CD4-positive, alpha-beta T cell (primary cell): ENCODE measurements around the gene CDKN3. TPM values are rescaled to one million over a fixed set of nuclear protein-coding genes. Genes with fewer than 3 reads are reported as not detected.

Experiments used
- ATAC-seq: fragments of 200-7000 bp; cut with Tn5 transposase; one replicate; pipeline ENCODE4 v1.10.0; 2022; ENCODE audit warnings: mild to moderate bottlenecking; ENCODE audit not compliant: poor library complexity
- CTCF ChIA-PET: fragments of 350-600 bp; sonication (Branson Sonifier 250); formaldehyde crosslinking; loops from one replicate; lab custom pipeline; 2021; ENCODE audit warnings: antibody characterized with exemption, inconsistent platforms; lab: Charles Lee
- POLR2A ChIA-PET: fragments of 350-600 bp; sonication (Branson Sonifier 250); formaldehyde crosslinking; loops from one replicate; lab custom pipeline; 2021; ENCODE audit warnings: antibody characterized with exemption, inconsistent platforms; lab: Charles Lee
- DNase-seq, 14 experiments: peaks; one replicate each; pipeline ENCODE4 v3.0.0-alpha.2; 2013 to 2020; ENCODE audit warnings: mixed read lengths in 2 of 14
- H3K27ac ChIP-seq, 2 donors: one replicate each; pipeline versions ENCODE4 v1.5.1 to v1.7.0; 2013; ENCODE audit warnings: low read length in 2 of 2, low read depth in 1 of 2, mild to moderate bottlenecking in 1 of 2
- H3K27me3 ChIP-seq, 2 experiments: 1 replicate in 1 of 2; 2 replicates in 1 of 2; pipeline versions ENCODE4 v1.6.1 to v1.7.0; 2013; ENCODE audit warnings: low read length in 2 of 2, control low read depth in 1 of 2, mild to moderate bottlenecking in 1 of 2, moderate library complexity in 1 of 2; ENCODE audit not compliant: insufficient read depth in 2 of 2, control insufficient read depth in 1 of 2
- H3K36me3 ChIP-seq: one replicate; pipeline ENCODE4 v1.6.1; 2013; ENCODE audit warnings: low read length, control low read depth; ENCODE audit not compliant: insufficient read depth
- H3K4me1 ChIP-seq: one replicate; pipeline ENCODE4 v1.6.1; 2013; ENCODE audit warnings: low read length, control low read depth; ENCODE audit not compliant: insufficient read depth
- H3K4me3 ChIP-seq: one replicate; pipeline ENCODE4 v1.5.1; 2013; ENCODE audit warnings: mild to moderate bottlenecking, low read length, moderate library complexity
- H3K9me3 ChIP-seq, 2 experiments: 1 replicate in 1 of 2; 2 replicates in 1 of 2; pipeline versions ENCODE4 v1.6.1 to v1.7.0; 2013; ENCODE audit warnings: low read length in 2 of 2, mild to moderate bottlenecking in 2 of 2, control low read depth in 1 of 2, moderate library complexity in 1 of 2; ENCODE audit not compliant: control insufficient read depth in 1 of 2, insufficient read depth in 1 of 2
- H3K27ac Mint-ChIP-seq: one replicate; pipeline ENCODE4 v1.8.0; 2020; ENCODE audit warnings: mixed read lengths
- H3K27me3 Mint-ChIP-seq: one replicate; pipeline ENCODE4 v1.8.0; 2021; ENCODE audit warnings: mixed read lengths
- H3K36me3 Mint-ChIP-seq: one replicate; pipeline ENCODE4 v1.8.0; 2021; ENCODE audit warnings: low read depth, mixed read lengths
- H3K4me1 Mint-ChIP-seq: one replicate; pipeline ENCODE4 v1.8.0; 2021; ENCODE audit warnings: low read depth, mixed read lengths
- H3K4me3 Mint-ChIP-seq: one replicate; pipeline ENCODE4 v1.8.0; 2020; ENCODE audit warnings: mild to moderate bottlenecking, mixed read lengths
- H3K9me3 Mint-ChIP-seq: one replicate; pipeline ENCODE4 v1.8.0; 2020; ENCODE audit warnings: mixed read lengths
- CTCF ChIP-seq: fragments of 200-600 bp; IDR thresholded peaks from one replicate; pipeline ENCODE4 v1.8.0; 2022; ENCODE audit warnings: antibody characterized with exemption, mild to moderate bottlenecking
- intact Hi-C, 2 experiments: fragments of 100-400 bp; cut with DNase I in 1 of 2; cut with micrococcal nuclease in 1 of 2; formaldehyde crosslinking; loops; one replicate each; pipeline versions ENCODE4 v1.15.1 to v1.9.0; 2023 to 2025; cut with DNase I, micrococcal nuclease
- total RNA-seq, 174 experiments: library from RNA in 2 of 174; stranded (reverse) in 2 of 174; gene quantifications; one replicate each; pipeline ENCODE4 v1.2.3 and lab custom pipeline; 2021 to 2026

CDKN3 gene
- total RNA-seq, 2 experiments from 2014 or later, result 0.61 to 1.4 TPM

DNA sequence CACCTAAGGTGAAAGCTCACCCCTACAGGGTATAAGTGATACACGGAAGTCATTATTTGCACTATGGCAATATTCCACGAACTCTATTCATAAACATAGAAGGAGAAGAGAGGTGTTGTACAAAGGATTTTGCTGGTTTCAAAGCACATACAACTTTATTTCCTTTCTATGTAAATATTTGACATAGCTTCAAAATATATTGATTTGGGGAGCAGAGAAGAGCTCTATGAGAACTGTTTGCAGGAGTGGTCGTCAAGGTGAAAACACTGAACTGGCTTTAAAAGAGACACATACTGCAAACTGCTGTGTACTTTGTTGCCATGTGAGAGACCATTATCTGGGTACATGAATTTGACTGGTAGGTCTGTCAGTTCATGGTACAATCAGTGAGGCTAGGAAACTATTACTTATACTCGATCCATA is 27.7 kb downstream of the CDKN3 start:
- no peak overlapping the region for H3K27ac Mint-ChIP-seq
- ChIA-PET CTCF (interaction anchor here (1.0 to 1.4 kb wide), 2 partner anchors 10 to 12 kb away, joined by 4 read pairs; no protein-coding TSS in a partner anchor), POLR2A (interaction anchor here (0.7 kb wide), 1 partner anchor 647 kb away, joined by 4 read pairs; no protein-coding TSS in a partner anchor)
- peaks cover 4% of the 10 kb centered on the region for H3K4me1 Mint-ChIP-seq
- H3K4me1 ChIP-seq, result no peaks in the 10 kb centered on the region
- H3K9me3 Mint-ChIP-seq, result no peaks in the 10 kb centered on the region
- no peaks in the 10 kb centered on the region for H3K9me3 ChIP-seq
- TF ChIP-seq CTCF, result no peak
- H3K27ac ChIP-seq, result no peak overlapping the region
- peaks cover 59% of the 10 kb centered on the region for H3K36me3 Mint-ChIP-seq
- H3K27me3 Mint-ChIP-seq, result no peaks in the 10 kb centered on the region
- no peak overlapping the region for H3K4me3 Mint-ChIP-seq
- H3K36me3 ChIP-seq, result peaks cover 30% of the 10 kb centered on the region
- no peak overlapping the region for H3K4me3 ChIP-seq
- DNase-seq (no peak), ATAC-seq (no peak)
- H3K27me3 ChIP-seq, result no peaks in the 10 kb centered on the region
- intact Hi-C loops, result no loop called here

DNA sequence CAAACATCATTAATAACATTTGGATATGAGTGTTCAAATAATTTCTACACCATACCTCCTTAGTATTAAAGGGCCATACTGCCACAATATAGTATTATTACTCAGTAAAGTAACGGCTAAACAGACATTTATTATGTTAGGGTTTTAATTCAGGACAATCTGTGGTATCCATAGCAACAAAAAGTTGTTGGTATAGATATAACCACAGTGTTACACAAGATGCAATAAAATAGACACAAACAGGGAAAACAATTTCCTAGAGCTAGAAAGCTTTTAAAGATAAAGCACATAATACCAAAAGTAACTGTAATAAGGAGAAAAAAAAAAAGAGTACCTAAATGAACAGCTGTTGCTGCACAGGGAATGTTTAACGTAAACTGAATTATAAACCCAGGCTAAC is 28.3 kb downstream of the CDKN3 start:
- Histone ChIP-seq H3K9me3 (no peaks in the 10 kb centered on the region), H3K36me3 (peaks cover 36% of the 10 kb centered on the region), H3K4me3 (no peak overlapping the region), H3K27ac (no peak overlapping the region), H3K27me3 (no peaks in the 10 kb centered on the region), H3K4me1 (no peaks in the 10 kb centered on the region)
- Mint-ChIP-seq H3K36me3 (peaks cover 65% of the 10 kb centered on the region), H3K4me3 (no peak overlapping the region), H3K9me3 (no peaks in the 10 kb centered on the region), H3K27me3 (no peaks in the 10 kb centered on the region), H3K27ac (no peak overlapping the region), H3K4me1 (peaks cover 4% of the 10 kb centered on the region)
- intact Hi-C loops, result no loop called here
- CTCF ChIA-PET, result no interaction called here
- TF ChIP-seq CTCF, result no peak
- no peak for ATAC-seq
- POLR2A ChIA-PET, result no interaction called here
- DNase-seq, result no peak

- no peaks in the 10 kb centered on the region for H3K9me3 Mint-ChIP-seq
- ATAC-seq (no peak), DNase-seq (no peak)
- no peak for TF ChIP-seq CTCF
- ChIA-PET POLR2A (no interaction called here), CTCF (no interaction called here)
- H3K4me3 ChIP-seq, result no peak overlapping the region
- H3K4me1 ChIP-seq, result no peaks in the 10 kb centered on the region
- H3K27ac ChIP-seq, result no peak overlapping the region
- H3K27me3 ChIP-seq, result no peaks in the 10 kb centered on the region
- intact Hi-C loops, result no loop called here
- no peaks in the 10 kb centered on the region for H3K27me3 Mint-ChIP-seq
- no peak overlapping the region for H3K4me3 Mint-ChIP-seq
- no peaks in the 10 kb centered on the region for H3K9me3 ChIP-seq
- H3K4me1 Mint-ChIP-seq, result no peaks in the 10 kb centered on the region
- peaks cover 71% of the 10 kb centered on the region for H3K36me3 Mint-ChIP-seq
- H3K36me3 ChIP-seq, result peaks cover 42% of the 10 kb centered on the region
- H3K27ac Mint-ChIP-seq, result no peak overlapping the region
Measured at GRCh38 chr14:54425537-54426274, 28.9 kb downstream of the CDKN3 start.
